ENCODE data around the gene SNTG2. TPM values are rescaled to one million over a fixed set of nuclear protein-coding genes. Genes with fewer than 3 reads are reported as not detected.
"Not testable (repeated sequence)": the region's sequence is repeated elsewhere in the genome, so short reads cannot be mapped to it uniquely, and the experiment has no call there.

Gene SNTG2
- total RNA-seq, 4 donors from 2014 or later, result 1.7 to 5.9 (median 2.0) TPM; not detected in 1

GRCh38 chr2:1406434-1406833, 455.8 kb downstream of the SNTG2 start:
- no peak for DNase-seq
- no peaks in the 10 kb centered on the region for H3K9me3 ChIP-seq
- H3K4me1 ChIP-seq, result peaks cover 0 to 10% (median 0%) of the 10 kb centered on the region in 3 donors
- H3K27ac ChIP-seq, result peak overlapping the region in 1 of 4 donors; percentile 44
- no peaks in the 10 kb centered on the region for H3K36me3 ChIP-seq
- H3K27me3 ChIP-seq, result no peaks in the 10 kb centered on the region
- no peak for TF ChIP-seq POLR2A (IDR thresholded peaks at IDR 0.05)
- TF ChIP-seq CTCF (IDR thresholded peaks at IDR 0.05), result no peak
- intact Hi-C loops (cut with DNase I), result no loop called here
- no peak overlapping the region for H3K4me3 ChIP-seq
- WGBS, 2 donors, result 38 to 58% methylated on average over 1 to 2 of the region's 2 CpGs

- H3K27me3 ChIP-seq, result no peaks in the 10 kb centered on the region
- H3K27ac ChIP-seq, result no peak overlapping the region
- no peak overlapping the region for H3K4me3 ChIP-seq
- TF ChIP-seq CTCF (IDR thresholded peaks at IDR 0.05) (no peak), POLR2A (IDR thresholded peaks at IDR 0.05) (no peak)
- DNase-seq, result no peak
- WGBS, 2 donors, result 79 to 89% methylated on average over 10 to 14 of the region's 16 CpGs
- no peaks in the 10 kb centered on the region for H3K36me3 ChIP-seq
- intact Hi-C loops (cut with DNase I), result no loop called here
- H3K9me3 ChIP-seq, result no peaks in the 10 kb centered on the region
- peaks cover 0 to 10% (median 0%) of the 10 kb centered on the region in 3 donors for H3K4me1 ChIP-seq
Observed at GRCh38 chr2:1407950-1408675, 457.5 kb downstream of the SNTG2 start.

- H3K9me3 ChIP-seq, result no peaks in the 10 kb centered on the region
- no peak for DNase-seq
- no peaks in the 10 kb centered on the region for H3K4me1 ChIP-seq
- WGBS, 2 donors, result 86 to 90% methylated on average over 15 of the region's 15 CpGs
- no peaks in the 10 kb centered on the region for H3K27me3 ChIP-seq
- H3K27ac ChIP-seq, result no peak within 1 kb of the TSS
- H3K36me3 ChIP-seq, result no peaks in the 10 kb centered on the region
- intact Hi-C loops (cut with DNase I), result no loop called here
- TF ChIP-seq POLR2A (IDR thresholded peaks at IDR 0.05), result no peak
- no peak for TF ChIP-seq CTCF (IDR thresholded peaks at IDR 0.05)
- no peak within 1 kb of the TSS for H3K4me3 ChIP-seq
Observed at GRCh38 chr2:1413156-1413710, 462.6 kb downstream of the SNTG2 start, which contains the start of gene TPO. TPO (plus strand) TSS chr2:1413463; CDS start chr2:1414409, 946 bp downstream.

- no peak for DNase-seq
- Histone ChIP-seq H3K36me3 (no peaks in the 10 kb centered on the region), H3K4me1 (no peaks in the 10 kb centered on the region), H3K27ac (no peak overlapping the region), H3K9me3 (no peaks in the 10 kb centered on the region), H3K4me3 (no peak overlapping the region), H3K27me3 (no peaks in the 10 kb centered on the region)
- TF ChIP-seq CTCF (IDR thresholded peaks at IDR 0.05) (no peak), POLR2A (IDR thresholded peaks at IDR 0.05) (no peak)
- intact Hi-C loops (cut with DNase I), result no loop called here
- 83 to 89% methylated on average over 4 to 13 of the region's 13 CpGs for WGBS, 2 donors
Observed at GRCh38 chr2:1414121-1414520, 463.5 kb downstream of the SNTG2 start.

GRCh38 chr2:1414901-1415300, 464.3 kb downstream of the SNTG2 start:
- intact Hi-C loops (cut with DNase I); H3K4me1 ChIP-seq; H3K36me3 ChIP-seq; DNase-seq; H3K4me3 ChIP-seq; H3K27me3 ChIP-seq; H3K27ac ChIP-seq; H3K9me3 ChIP-seq: not testable (repeated sequence)
- WGBS, 2 donors, result 93% methylated on average over 2 of the region's 11 CpGs; no CpG with 5 or more reads in 1 of the 2 donors

Data from esophagus squamous epithelium (tissue), 5 donors.